Tibial nerve (tissue), 3 donors: ENCODE results near the gene TNRC6C.

Experiments used
- POLR2A ChIP-seq, 2 donors: fragments of 450-650 bp; IDR thresholded peaks; one replicate each; pipeline ENCODE4 v1.6.1; 2017; ENCODE audit warnings: antibody characterized with exemption in 2 of 2, mild to moderate bottlenecking in 2 of 2, moderate library complexity in 2 of 2
- TF ChIP-seq, protein P1 (sequence below), 5 experiments: fragments of 200-600 bp in 3 of 5; fragments of 450-650 bp in 2 of 5; sonication (generic) in 3 of 5; IDR thresholded peaks; one replicate each; pipeline ENCODE4 v1.5.1; 2016 to 2019; ENCODE audit warnings: antibody characterized with exemption in 5 of 5, mild to moderate bottlenecking in 3 of 5, moderate library complexity in 2 of 5

GRCh38 chr17:78026381-78026780, 67.9 kb downstream of the TNRC6C start:
- TF ChIP-seq, protein P1, sequence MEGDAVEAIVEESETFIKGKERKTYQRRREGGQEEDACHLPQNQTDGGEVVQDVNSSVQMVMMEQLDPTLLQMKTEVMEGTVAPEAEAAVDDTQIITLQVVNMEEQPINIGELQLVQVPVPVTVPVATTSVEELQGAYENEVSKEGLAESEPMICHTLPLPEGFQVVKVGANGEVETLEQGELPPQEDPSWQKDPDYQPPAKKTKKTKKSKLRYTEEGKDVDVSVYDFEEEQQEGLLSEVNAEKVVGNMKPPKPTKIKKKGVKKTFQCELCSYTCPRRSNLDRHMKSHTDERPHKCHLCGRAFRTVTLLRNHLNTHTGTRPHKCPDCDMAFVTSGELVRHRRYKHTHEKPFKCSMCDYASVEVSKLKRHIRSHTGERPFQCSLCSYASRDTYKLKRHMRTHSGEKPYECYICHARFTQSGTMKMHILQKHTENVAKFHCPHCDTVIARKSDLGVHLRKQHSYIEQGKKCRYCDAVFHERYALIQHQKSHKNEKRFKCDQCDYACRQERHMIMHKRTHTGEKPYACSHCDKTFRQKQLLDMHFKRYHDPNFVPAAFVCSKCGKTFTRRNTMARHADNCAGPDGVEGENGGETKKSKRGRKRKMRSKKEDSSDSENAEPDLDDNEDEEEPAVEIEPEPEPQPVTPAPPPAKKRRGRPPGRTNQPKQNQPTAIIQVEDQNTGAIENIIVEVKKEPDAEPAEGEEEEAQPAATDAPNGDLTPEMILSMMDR (IDR thresholded peaks at IDR 0.05) = no peak
- TF ChIP-seq POLR2A (IDR thresholded peaks at IDR 0.05) = no peak
